Liver (tissue), 9 donors: ENCODE results near the gene KLK3. TPM values are rescaled to one million over a fixed set of nuclear protein-coding genes. Genes with fewer than 3 reads are reported as not detected.

Experiments used
- DNase-seq: peaks from one replicate; pipeline ENCODE4 v3.0.0-alpha.2; 2017; ENCODE audit warnings: low spot score
- H3K27ac ChIP-seq, 2 donors: one replicate each; pipeline ENCODE4 v1.7.0; 2013; ENCODE audit warnings: inconsistent platforms in 2 of 2, low read length in 2 of 2, control low read depth in 1 of 2, low read depth in 1 of 2, mild to moderate bottlenecking in 1 of 2
- H3K27me3 ChIP-seq, 4 donors: one replicate each; pipeline versions ENCODE4 v1.6.1 to v1.7.0; 2013; ENCODE audit warnings: low read length in 3 of 4, inconsistent platforms in 1 of 4, mild to moderate bottlenecking in 1 of 4, moderate library complexity in 1 of 4; ENCODE audit not compliant: control insufficient read depth in 4 of 4, insufficient read depth in 4 of 4
- H3K36me3 ChIP-seq, 4 donors: one replicate each; pipeline versions ENCODE4 v1.6.1 to v1.7.0; 2013; ENCODE audit warnings: low read length in 3 of 4, mild to moderate bottlenecking in 3 of 4, low read depth in 1 of 4, moderate library complexity in 1 of 4; ENCODE audit not compliant: control insufficient read depth in 4 of 4, insufficient read depth in 3 of 4
- H3K4me1 ChIP-seq, 4 donors: one replicate each; pipeline versions ENCODE4 v1.6.1 to v1.7.0; 2013; ENCODE audit warnings: low read length in 3 of 4, mild to moderate bottlenecking in 3 of 4, moderate library complexity in 1 of 4; ENCODE audit not compliant: control insufficient read depth in 4 of 4, insufficient read depth in 4 of 4
- H3K4me3 ChIP-seq, 3 donors: one replicate each; pipeline versions ENCODE4 v1.6.1 to v1.7.0; 2013; ENCODE audit warnings: low read length in 3 of 3, control low read depth in 1 of 3, low read depth in 1 of 3, mild to moderate bottlenecking in 1 of 3
- H3K9ac ChIP-seq, 2 donors: one replicate each; pipeline ENCODE4 v1.7.0; 2013; ENCODE audit warnings: low read length in 2 of 2, mild to moderate bottlenecking in 2 of 2, moderate library complexity in 2 of 2, control low read depth in 1 of 2, low read depth in 1 of 2
- H3K9me3 ChIP-seq, 4 donors: one replicate each; pipeline versions ENCODE4 v1.6.1 to v1.7.0; 2013; ENCODE audit warnings: low read length in 3 of 4; ENCODE audit not compliant: control insufficient read depth in 4 of 4
- EGR1 ChIP-seq, 2 donors: IDR thresholded peaks; 2 replicates each; pipeline ENCODE4 v1.6.1; 2016 to 2018; ENCODE audit warnings: antibody characterized with exemption in 2 of 2, low read depth in 2 of 2
- FOXA1 ChIP-seq: IDR thresholded peaks from 2 replicates; pipeline ENCODE4 v1.6.1; 2016; ENCODE audit warnings: antibody characterized with exemption
- FOXA2 ChIP-seq: IDR thresholded peaks from 2 replicates; pipeline ENCODE4 v1.6.1; 2016; ENCODE audit warnings: antibody characterized with exemption
- GABPA ChIP-seq, 2 donors: IDR thresholded peaks in 1 of 2; conservative IDR thresholded peaks in 1 of 2; 2 replicates each; pipeline ENCODE4 v1.6.1; 2016; ENCODE audit warnings: antibody characterized with exemption in 2 of 2, mild to moderate bottlenecking in 1 of 2, moderate library complexity in 1 of 2
- HNF4A ChIP-seq, 2 donors: conservative IDR thresholded peaks; 2 replicates each; pipeline ENCODE4 v1.6.1; 2016; ENCODE audit warnings: antibody characterized with exemption in 2 of 2, mild to moderate bottlenecking in 2 of 2
- HNF4G ChIP-seq: IDR thresholded peaks from 2 replicates; pipeline ENCODE4 v1.6.1; 2016; ENCODE audit warnings: antibody characterized with exemption
- JUND ChIP-seq, 2 donors: IDR thresholded peaks; 2 replicates each; pipeline ENCODE4 v1.6.1; 2016; ENCODE audit warnings: antibody characterized with exemption in 2 of 2
- NR2F2 ChIP-seq: IDR thresholded peaks from 2 replicates; pipeline ENCODE4 v1.6.1; 2016; ENCODE audit warnings: antibody characterized with exemption
- RAD21 ChIP-seq, 2 donors: IDR thresholded peaks; 2 replicates each; pipeline ENCODE4 v1.6.1; 2016; ENCODE audit warnings: antibody characterized with exemption in 2 of 2, mild to moderate bottlenecking in 2 of 2
- RXRA ChIP-seq, 2 donors: IDR thresholded peaks; 2 replicates each; pipeline ENCODE4 v1.6.1; 2017 to 2018; ENCODE audit warnings: antibody characterized with exemption in 2 of 2, mild to moderate bottlenecking in 1 of 2
- TAF1 ChIP-seq: conservative IDR thresholded peaks from 2 replicates; pipeline ENCODE4 v1.6.1; 2016; ENCODE audit warnings: antibody characterized with exemption, mild to moderate bottlenecking
- YY1 ChIP-seq: IDR thresholded peaks from 2 replicates; pipeline ENCODE4 v1.6.1; 2016; ENCODE audit warnings: antibody characterized with exemption, mild to moderate bottlenecking
- WGBS: extraction: QIAGEN DNeasy Blood & Tissue Kit; methylation state at CpG from one replicate; pipeline ENCODE4 v1.1.7; 2013; 5-methylcytosine and 5-hydroxymethylcytosine counted together
- polyA plus RNA-seq, 2 donors: library from polyadenylated mRNA; stranded (reverse) in 1 of 2; unstranded in 1 of 2; fragments of 200-250 nt in 1 of 2; fragments of >200 nt in 1 of 2; fragmentation: Nextera tagmentation in 1 of 2; extraction: Ambion mirVana in 1 of 2; gene quantifications; one replicate each; pipeline versions ENCODE4 v1.2.1 to v1.2.3, GENCODE V29; 2013 to 2015
- total RNA-seq, 2 donors: library from RNA; depleted of rRNA; stranded (reverse); fragments of >200 nt; gene quantifications; one replicate each; pipeline ENCODE4 v1.2.3, GENCODE V29; 2014
- TF ChIP-seq, protein P1 (sequence below): fragments of 150-350 bp; IDR thresholded peaks from 2 replicates; pipeline ENCODE4 v1.5.1; 2017; ENCODE audit warnings: improper control_type of control experiment, low read depth, low read length; ENCODE audit not compliant: missing input control
- TF ChIP-seq, protein P2 (sequence below): IDR thresholded peaks from 2 replicates; pipeline ENCODE4 v1.6.1; 2016; ENCODE audit warnings: antibody characterized with exemption
- TF ChIP-seq, protein P3 (sequence below): IDR thresholded peaks from 2 replicates; pipeline ENCODE4 v1.6.1; 2016; ENCODE audit warnings: antibody characterized with exemption
- TF ChIP-seq, protein P4 (sequence below): IDR thresholded peaks from 2 replicates; pipeline ENCODE4 v1.6.1; 2016; ENCODE audit warnings: antibody characterized with exemption
- donor health status: healthy.
- donor health status: healthy.
- donor health status: healthy.
- donor health status: healthy.
- donor health status: healthy.

Gene KLK3
- total and polyA plus RNA-seq, 4 donors: not detected

DNA sequence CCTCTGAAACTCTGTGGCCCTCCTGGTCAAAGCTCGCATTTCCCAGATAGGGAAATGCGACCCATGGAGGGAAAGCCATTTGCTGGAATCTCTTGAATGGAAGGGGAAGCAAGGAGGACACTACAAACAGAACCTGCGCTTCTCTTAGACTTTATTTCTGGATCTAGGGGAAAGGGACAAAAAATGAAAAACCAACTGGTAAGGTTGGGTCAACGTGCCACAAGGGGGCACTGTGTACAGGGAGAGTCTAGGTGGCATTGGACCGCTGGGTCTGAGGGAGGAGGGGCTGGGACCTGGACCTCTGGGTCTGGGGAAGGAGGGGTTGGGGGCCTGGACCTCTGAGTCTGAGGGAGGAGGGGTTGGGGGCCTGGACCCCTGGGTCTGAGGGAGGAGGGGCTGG is 51.5 kb downstream of the KLK3 start:
- TF ChIP-seq, protein P1, sequence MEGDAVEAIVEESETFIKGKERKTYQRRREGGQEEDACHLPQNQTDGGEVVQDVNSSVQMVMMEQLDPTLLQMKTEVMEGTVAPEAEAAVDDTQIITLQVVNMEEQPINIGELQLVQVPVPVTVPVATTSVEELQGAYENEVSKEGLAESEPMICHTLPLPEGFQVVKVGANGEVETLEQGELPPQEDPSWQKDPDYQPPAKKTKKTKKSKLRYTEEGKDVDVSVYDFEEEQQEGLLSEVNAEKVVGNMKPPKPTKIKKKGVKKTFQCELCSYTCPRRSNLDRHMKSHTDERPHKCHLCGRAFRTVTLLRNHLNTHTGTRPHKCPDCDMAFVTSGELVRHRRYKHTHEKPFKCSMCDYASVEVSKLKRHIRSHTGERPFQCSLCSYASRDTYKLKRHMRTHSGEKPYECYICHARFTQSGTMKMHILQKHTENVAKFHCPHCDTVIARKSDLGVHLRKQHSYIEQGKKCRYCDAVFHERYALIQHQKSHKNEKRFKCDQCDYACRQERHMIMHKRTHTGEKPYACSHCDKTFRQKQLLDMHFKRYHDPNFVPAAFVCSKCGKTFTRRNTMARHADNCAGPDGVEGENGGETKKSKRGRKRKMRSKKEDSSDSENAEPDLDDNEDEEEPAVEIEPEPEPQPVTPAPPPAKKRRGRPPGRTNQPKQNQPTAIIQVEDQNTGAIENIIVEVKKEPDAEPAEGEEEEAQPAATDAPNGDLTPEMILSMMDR: peak; percentile 32
- peak in 1 of 2 donors; percentile 45 for TF ChIP-seq RAD21 (IDR thresholded peaks at IDR 0.05)
- no peak for TF ChIP-seq NR2F2
- Histone ChIP-seq H3K4me3 (no peak overlapping the region), H3K27me3 (peaks cover 0 to 8% (median 3%) of the 10 kb centered on the region in 4 donors), H3K9me3 (no peaks in the 10 kb centered on the region), H3K9ac (no peak overlapping the region), H3K36me3 (no peaks in the 10 kb centered on the region), H3K27ac (no peak overlapping the region), H3K4me1 (no peaks in the 10 kb centered on the region)
- DNase-seq: no peak
- WGBS: 16% methylated on average over 5 of the region's 5 CpGs

DNA sequence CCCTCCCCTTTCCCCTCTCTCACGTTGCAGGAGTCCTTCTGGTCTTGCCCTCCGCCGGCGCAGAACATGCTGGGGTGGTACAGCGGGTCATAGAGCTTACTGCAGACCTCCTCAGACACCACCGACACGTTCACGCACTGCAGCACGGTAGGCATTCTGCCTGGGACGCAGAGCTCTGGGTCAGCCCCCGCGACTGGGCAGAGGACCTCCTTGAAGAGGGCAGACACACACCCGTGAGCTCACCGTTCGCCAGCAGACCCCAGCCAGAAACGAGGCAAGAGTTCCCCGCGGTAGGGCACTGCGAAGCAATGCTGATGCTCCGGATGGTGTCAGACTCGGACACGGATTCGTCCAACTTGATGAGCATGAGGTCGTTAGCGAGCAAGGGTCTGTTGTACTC is 53.6 kb downstream of the KLK3 start:
- Histone ChIP-seq H3K4me3 (no peak overlapping the region), H3K9me3 (no peaks in the 10 kb centered on the region), H3K27ac (no peak overlapping the region), H3K36me3 (no peaks in the 10 kb centered on the region), H3K27me3 (peaks cover 2 to 14% (median 3%) of the 10 kb centered on the region in 4 donors), H3K4me1 (no peaks in the 10 kb centered on the region), H3K9ac (no peak overlapping the region)
- TF ChIP-seq GABPA (IDR thresholded peaks at IDR 0.05 in 1 of 2, conservative IDR thresholded peaks at IDR 0.05 in 1 of 2): no peak
- no peak for TF ChIP-seq NR2F2
- TF ChIP-seq EGR1 (IDR thresholded peaks at IDR 0.05; ENCODE audit: low read depth in 2 of 2): no peak
- no peak for TF ChIP-seq YY1
- TF ChIP-seq, protein P1: no peak
- TF ChIP-seq JUND (IDR thresholded peaks at IDR 0.05): no peak
- TF ChIP-seq, protein P2, sequence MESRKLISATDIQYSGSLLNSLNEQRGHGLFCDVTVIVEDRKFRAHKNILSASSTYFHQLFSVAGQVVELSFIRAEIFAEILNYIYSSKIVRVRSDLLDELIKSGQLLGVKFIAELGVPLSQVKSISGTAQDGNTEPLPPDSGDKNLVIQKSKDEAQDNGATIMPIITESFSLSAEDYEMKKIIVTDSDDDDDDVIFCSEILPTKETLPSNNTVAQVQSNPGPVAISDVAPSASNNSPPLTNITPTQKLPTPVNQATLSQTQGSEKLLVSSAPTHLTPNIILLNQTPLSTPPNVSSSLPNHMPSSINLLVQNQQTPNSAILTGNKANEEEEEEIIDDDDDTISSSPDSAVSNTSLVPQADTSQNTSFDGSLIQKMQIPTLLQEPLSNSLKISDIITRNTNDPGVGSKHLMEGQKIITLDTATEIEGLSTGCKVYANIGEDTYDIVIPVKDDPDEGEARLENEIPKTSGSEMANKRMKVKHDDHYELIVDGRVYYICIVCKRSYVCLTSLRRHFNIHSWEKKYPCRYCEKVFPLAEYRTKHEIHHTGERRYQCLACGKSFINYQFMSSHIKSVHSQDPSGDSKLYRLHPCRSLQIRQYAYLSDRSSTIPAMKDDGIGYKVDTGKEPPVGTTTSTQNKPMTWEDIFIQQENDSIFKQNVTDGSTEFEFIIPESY: no peak
- no peak for TF ChIP-seq HNF4G
- TF ChIP-seq, protein P3, sequence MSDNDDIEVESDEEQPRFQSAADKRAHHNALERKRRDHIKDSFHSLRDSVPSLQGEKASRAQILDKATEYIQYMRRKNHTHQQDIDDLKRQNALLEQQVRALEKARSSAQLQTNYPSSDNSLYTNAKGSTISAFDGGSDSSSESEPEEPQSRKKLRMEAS: no peak
- no peak for TF ChIP-seq FOXA1
- no peak for TF ChIP-seq FOXA2
- TF ChIP-seq HNF4A (conservative IDR thresholded peaks at IDR 0.05): no peak
- no peak for TF ChIP-seq RAD21 (IDR thresholded peaks at IDR 0.05)
- TF ChIP-seq, protein P4, sequence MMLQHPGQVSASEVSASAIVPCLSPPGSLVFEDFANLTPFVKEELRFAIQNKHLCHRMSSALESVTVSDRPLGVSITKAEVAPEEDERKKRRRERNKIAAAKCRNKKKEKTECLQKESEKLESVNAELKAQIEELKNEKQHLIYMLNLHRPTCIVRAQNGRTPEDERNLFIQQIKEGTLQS: no peak
- TF ChIP-seq TAF1: no peak
- TF ChIP-seq RXRA (IDR thresholded peaks at IDR 0.05): no peak
- no peak for DNase-seq
- WGBS: 55% methylated on average over 25 of the region's 25 CpGs
